MM.1S (cell line): ENCODE results near the gene SGK1.

Source experiments
- DNase-seq: peaks from one replicate; pipeline ENCODE4 v3.0.0-alpha.2; 2015
- H2AFZ ChIP-seq: fragments of 300-600 bp; sonication (generic); 2 replicates; pipeline ENCODE4 v1.6.0; 2016; ENCODE audit warnings: antibody characterized with exemption, low read length
- H3F3A ChIP-seq: fragments of 300-600 bp; sonication (generic); 2 replicates; pipeline ENCODE4 v1.6.1; 2016; ENCODE audit warnings: mild to moderate bottlenecking, antibody characterized with exemption, low read length, moderate library complexity, mixed read lengths; ENCODE audit not compliant: insufficient read depth
- H3K27ac ChIP-seq: fragments of 300-600 bp; sonication (generic); 2 replicates; pipeline ENCODE4 v1.5.1; 2016; ENCODE audit warnings: mild to moderate bottlenecking, low read length
- H3K27me3 ChIP-seq: fragments of 300-600 bp; sonication (generic); replicated peaks from 2 replicates; pipeline ENCODE4 v1.6.0; 2016; ENCODE audit warnings: low read length; ENCODE audit not compliant: insufficient read depth
- H3K36me3 ChIP-seq: fragments of 300-600 bp; sonication (generic); replicated peaks from 2 replicates; pipeline ENCODE4 v1.6.1; 2016; ENCODE audit warnings: mild to moderate bottlenecking, low read length, mixed read lengths; ENCODE audit not compliant: insufficient read depth
- H3K4me1 ChIP-seq: fragments of 300-600 bp; sonication (generic); 2 replicates; pipeline ENCODE4 v1.6.1; 2016; ENCODE audit warnings: low read length, mixed read lengths
- H3K4me2 ChIP-seq: fragments of 300-600 bp; sonication (generic); 2 replicates; pipeline ENCODE4 v1.6.0; 2016; ENCODE audit warnings: low read depth, low read length
- H3K4me3 ChIP-seq: fragments of 300-600 bp; sonication (generic); 2 replicates; pipeline ENCODE4 v1.5.1; 2016; ENCODE audit warnings: low read length, mixed read lengths
- H3K79me2 ChIP-seq: fragments of 300-600 bp; sonication (generic); 2 replicates; pipeline ENCODE4 v1.6.1; 2016; ENCODE audit warnings: mixed run types, low read length, mixed read lengths
- H3K9ac ChIP-seq: fragments of 300-600 bp; sonication (generic); 2 replicates; pipeline ENCODE4 v1.6.1; 2016; ENCODE audit warnings: low read length, mixed read lengths
- H3K9me2 ChIP-seq: fragments of 300-600 bp; sonication (generic); replicated peaks from 2 replicates; pipeline ENCODE4 v1.6.1; 2016; ENCODE audit warnings: mild to moderate bottlenecking, low read length, mixed read lengths; ENCODE audit not compliant: insufficient read depth
- H3K9me3 ChIP-seq: fragments of 300-600 bp; sonication (generic); replicated peaks from 2 replicates; pipeline ENCODE4 v1.6.1; 2016; ENCODE audit warnings: mild to moderate bottlenecking, low read length, mixed read lengths; ENCODE audit not compliant: insufficient read depth
- H4K20me1 ChIP-seq: fragments of 300-600 bp; sonication (generic); 2 replicates; pipeline ENCODE4 v1.6.1; 2016; ENCODE audit warnings: mild to moderate bottlenecking, low read length, moderate library complexity, mixed read lengths; ENCODE audit not compliant: insufficient read depth
- EZH2 ChIP-seq: fragments of 300-600 bp; sonication (generic); optimal IDR thresholded peaks from 2 replicates; pipeline ENCODE3; 2017; ENCODE audit warnings: low read depth, mild to moderate bottlenecking, antibody characterized with exemption, low read length, mixed read lengths
- EZH2phosphoT487 ChIP-seq: fragments of 300-600 bp; sonication (generic); IDR thresholded peaks from 2 replicates; pipeline ENCODE4 v1.6.1; 2018; ENCODE audit warnings: antibody characterized with exemption, low read length
- TF ChIP-seq, protein P1 (sequence below): fragments of 300-600 bp; sonication (generic); IDR thresholded peaks from 2 replicates; pipeline ENCODE4 v1.5.1; 2016; ENCODE audit warnings: antibody characterized with exemption, low read length, mixed read lengths

Gene SGK1

DNA sequence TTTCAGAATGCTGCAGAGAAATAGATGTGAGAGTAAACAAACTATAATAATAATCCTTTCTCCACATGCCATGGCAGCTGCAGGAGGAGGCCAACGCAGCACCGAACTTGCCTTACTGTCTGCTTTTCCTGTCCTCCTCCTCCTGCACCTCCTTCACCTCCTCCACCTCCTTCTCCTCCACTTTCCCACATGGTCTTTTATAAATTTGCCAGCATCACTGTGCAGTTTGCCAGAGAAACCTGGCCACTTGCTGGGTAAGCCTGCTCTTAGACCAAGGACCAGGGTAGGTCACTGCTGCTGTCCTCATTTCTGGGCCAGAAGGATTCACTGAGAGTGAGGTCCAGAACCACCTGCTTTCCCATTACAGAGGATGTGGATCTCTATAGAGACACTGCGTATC lies 8.7 kb downstream of the SGK1 start:
- H3K4me1 ChIP-seq = peaks cover 7% of the 10 kb centered on the region
- H2AFZ ChIP-seq = no peak overlapping the region
- no peaks in the 10 kb centered on the region for H3K36me3 ChIP-seq
- H3K27ac ChIP-seq = no peak overlapping the region
- no peak overlapping the region for H3K4me2 ChIP-seq
- no peaks in the 10 kb centered on the region for H3K9me3 ChIP-seq
- H3K4me3 ChIP-seq = no peak overlapping the region
- H3F3A ChIP-seq = peaks cover 5% of the 10 kb centered on the region; the same call in 1 of the 2 replicates
- H3K9ac ChIP-seq = no peak overlapping the region
- TF ChIP-seq EZH2phosphoT487 = no peak
- no peak for TF ChIP-seq EZH2
- TF ChIP-seq, protein P1, sequence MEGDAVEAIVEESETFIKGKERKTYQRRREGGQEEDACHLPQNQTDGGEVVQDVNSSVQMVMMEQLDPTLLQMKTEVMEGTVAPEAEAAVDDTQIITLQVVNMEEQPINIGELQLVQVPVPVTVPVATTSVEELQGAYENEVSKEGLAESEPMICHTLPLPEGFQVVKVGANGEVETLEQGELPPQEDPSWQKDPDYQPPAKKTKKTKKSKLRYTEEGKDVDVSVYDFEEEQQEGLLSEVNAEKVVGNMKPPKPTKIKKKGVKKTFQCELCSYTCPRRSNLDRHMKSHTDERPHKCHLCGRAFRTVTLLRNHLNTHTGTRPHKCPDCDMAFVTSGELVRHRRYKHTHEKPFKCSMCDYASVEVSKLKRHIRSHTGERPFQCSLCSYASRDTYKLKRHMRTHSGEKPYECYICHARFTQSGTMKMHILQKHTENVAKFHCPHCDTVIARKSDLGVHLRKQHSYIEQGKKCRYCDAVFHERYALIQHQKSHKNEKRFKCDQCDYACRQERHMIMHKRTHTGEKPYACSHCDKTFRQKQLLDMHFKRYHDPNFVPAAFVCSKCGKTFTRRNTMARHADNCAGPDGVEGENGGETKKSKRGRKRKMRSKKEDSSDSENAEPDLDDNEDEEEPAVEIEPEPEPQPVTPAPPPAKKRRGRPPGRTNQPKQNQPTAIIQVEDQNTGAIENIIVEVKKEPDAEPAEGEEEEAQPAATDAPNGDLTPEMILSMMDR = no peak
- H3K27me3 ChIP-seq = no peaks in the 10 kb centered on the region
- no peaks in the 10 kb centered on the region for H3K9me2 ChIP-seq
- no peaks in the 10 kb centered on the region for H3K79me2 ChIP-seq
- no peaks in the 10 kb centered on the region for H4K20me1 ChIP-seq
- no peak for DNase-seq

DNA sequence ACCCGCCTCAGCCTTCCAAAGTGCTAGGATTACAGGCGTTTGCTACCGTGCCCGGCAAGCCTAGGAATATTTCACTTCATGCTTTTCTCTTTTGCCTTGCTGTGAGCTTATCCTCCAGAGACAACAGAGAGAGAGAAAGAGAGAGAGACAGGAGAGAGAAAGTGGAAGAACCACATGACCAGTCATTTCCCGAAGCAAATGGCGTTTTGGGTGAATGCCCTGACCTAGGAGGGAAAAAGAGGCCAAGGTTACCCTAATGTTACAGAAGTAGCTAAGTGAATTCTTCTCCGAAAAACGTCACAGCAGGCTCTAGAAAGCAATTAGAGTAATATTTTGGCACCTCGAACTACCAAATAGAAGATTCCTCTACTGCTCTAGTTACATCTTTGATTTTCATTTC lies 9.1 kb downstream of the SGK1 start:
- no peak overlapping the region for H3K4me2 ChIP-seq
- peaks cover 5% of the 10 kb centered on the region; the same call in 1 of the 2 replicates for H3F3A ChIP-seq

DNA sequence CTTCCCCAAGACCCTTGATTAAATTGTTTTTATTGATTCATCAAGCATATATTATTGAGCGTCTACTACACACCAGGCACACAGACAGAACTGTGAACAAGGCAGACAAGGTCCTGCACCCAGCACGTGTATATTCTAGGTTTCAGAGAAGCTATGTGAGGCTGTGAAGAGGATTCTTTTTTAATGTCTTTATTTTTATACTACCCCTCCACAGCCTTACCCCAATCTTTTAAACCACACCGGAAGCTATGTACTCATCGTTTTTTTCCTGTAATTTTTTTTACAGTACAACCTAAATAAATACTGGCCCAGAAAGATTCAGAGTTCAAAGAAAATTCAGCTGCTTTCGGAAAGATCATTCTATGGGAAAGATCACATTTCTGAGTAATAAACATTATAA lies 10.0 kb downstream of the SGK1 start:
- no peak overlapping the region for H3K4me2 ChIP-seq
- no peaks in the 10 kb centered on the region for H3F3A ChIP-seq
- H3K27ac ChIP-seq = no peak overlapping the region
- no peaks in the 10 kb centered on the region for H3K27me3 ChIP-seq
- no peaks in the 10 kb centered on the region for H3K36me3 ChIP-seq
- no peak overlapping the region for H3K9ac ChIP-seq
- H2AFZ ChIP-seq = no peak overlapping the region
- no peak for DNase-seq
- no peak overlapping the region for H3K4me3 ChIP-seq
- H3K4me1 ChIP-seq = peaks cover under 1% of the 10 kb centered on the region; the same call in 1 of the 2 replicates
- H3K79me2 ChIP-seq = no peaks in the 10 kb centered on the region
- H3K9me3 ChIP-seq = no peaks in the 10 kb centered on the region
- H4K20me1 ChIP-seq = no peaks in the 10 kb centered on the region
- TF ChIP-seq EZH2phosphoT487 = no peak
- TF ChIP-seq, protein P1 = no peak
- TF ChIP-seq EZH2 = no peak
- H3K9me2 ChIP-seq = no peaks in the 10 kb centered on the region

More for the DNA sequence above, 9.1 kb downstream of the SGK1 start:
- no peaks in the 10 kb centered on the region for H3K27me3 ChIP-seq
- no peaks in the 10 kb centered on the region for H4K20me1 ChIP-seq
- no peaks in the 10 kb centered on the region for H3K36me3 ChIP-seq
- no peaks in the 10 kb centered on the region for H3K9me3 ChIP-seq
- H3K4me1 ChIP-seq = peaks cover 7% of the 10 kb centered on the region
- no peaks in the 10 kb centered on the region for H3K79me2 ChIP-seq
- no peak overlapping the region for H3K4me3 ChIP-seq
- no peak for DNase-seq
- H3K27ac ChIP-seq = no peak overlapping the region
- H3K9ac ChIP-seq = no peak overlapping the region
- no peak for TF ChIP-seq EZH2phosphoT487
- TF ChIP-seq, protein P1 = no peak
- TF ChIP-seq EZH2 = no peak
- no peaks in the 10 kb centered on the region for H3K9me2 ChIP-seq
- no peak overlapping the region for H2AFZ ChIP-seq
